ENCODE data around the gene CCT7.

CCT7 gene

DNA sequence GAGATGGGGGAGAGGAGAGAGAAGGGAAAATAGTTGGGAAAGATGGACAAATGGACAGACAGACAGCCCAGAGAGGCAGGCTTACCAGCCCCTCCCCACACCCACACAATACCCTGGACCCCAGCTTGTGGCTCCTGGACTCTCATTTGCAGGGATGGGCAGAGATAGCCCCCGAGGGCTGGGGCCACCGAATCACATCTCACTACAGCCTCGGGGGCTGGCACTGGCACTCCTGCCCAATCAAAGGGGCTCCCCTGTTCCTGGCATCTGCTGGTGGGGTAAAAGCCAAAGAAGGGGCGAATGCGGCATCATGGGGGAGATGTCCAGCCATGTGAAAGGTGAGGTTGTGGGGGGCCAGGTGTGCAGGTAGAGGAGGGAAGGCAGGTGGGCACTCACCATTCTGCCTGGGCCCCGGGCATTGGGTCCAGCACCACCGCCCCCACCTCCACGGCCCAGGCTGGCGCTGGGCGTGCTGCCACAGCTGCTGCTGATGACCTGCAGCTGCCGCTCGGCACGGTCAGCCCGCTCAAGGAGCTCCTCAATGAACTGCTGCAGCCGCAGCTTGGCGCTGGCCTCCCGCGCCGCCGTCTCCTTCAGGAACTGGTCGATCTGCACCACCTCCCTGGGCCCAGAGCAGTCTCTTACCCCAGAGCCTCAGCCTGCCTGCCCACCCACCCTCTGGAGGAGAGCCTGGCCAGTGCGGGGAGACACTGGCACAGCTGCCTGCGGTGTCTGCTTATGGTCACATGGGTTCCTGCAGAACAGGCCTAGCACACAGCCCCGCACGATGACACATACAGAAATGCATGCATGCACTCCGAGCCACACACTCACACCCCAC lies 32.2 kb downstream of the CCT7 start:
- in situ Hi-C loops (cut with MboI; ENCODE audit: low sequenced_read_pairs) = no loop called here

DNA sequence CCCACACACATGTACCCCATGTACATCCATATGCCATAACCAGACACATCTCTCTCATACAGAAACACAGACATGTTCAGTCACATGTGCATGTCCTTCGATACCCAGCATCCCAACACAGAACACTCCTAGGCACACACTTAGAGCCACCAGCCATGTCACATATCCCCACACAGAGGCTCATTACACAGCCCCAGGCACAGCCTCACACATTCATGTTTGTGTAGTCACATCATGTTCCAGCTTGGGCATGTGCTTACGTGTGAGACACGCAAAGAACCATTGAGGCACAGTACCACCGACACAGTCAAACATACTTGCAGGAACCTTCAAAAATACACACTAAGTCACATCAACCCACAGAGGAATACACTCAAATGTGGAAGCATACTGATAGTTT lies 32.9 kb downstream of the CCT7 start:
- in situ Hi-C loops (cut with MboI; ENCODE audit: low sequenced_read_pairs) = no loop called here

DNA sequence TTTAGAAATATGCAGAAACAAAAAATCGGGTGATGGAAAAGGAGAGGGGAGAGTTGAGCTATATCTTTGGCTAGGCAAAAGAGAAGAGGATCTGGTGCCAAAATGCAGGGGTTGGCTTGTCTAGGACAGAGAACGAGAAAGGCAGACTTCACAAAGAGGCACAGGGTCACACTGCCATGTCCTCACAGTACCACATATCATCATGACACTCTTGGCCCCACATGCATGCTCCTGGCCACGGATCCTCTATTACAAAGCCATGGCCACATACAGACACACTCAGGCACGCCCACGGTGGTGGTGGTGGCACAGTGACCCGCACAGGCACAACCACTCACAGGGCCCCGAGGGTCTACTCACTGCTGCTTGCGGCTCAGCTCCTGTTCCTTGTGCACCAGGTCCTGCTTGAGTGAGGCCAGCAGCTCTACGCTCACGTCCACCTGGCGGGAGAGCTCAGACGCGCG lies 34.3 kb downstream of the CCT7 start:
- in situ Hi-C loops (cut with MboI; ENCODE audit: low sequenced_read_pairs) = no loop called here

DNA sequence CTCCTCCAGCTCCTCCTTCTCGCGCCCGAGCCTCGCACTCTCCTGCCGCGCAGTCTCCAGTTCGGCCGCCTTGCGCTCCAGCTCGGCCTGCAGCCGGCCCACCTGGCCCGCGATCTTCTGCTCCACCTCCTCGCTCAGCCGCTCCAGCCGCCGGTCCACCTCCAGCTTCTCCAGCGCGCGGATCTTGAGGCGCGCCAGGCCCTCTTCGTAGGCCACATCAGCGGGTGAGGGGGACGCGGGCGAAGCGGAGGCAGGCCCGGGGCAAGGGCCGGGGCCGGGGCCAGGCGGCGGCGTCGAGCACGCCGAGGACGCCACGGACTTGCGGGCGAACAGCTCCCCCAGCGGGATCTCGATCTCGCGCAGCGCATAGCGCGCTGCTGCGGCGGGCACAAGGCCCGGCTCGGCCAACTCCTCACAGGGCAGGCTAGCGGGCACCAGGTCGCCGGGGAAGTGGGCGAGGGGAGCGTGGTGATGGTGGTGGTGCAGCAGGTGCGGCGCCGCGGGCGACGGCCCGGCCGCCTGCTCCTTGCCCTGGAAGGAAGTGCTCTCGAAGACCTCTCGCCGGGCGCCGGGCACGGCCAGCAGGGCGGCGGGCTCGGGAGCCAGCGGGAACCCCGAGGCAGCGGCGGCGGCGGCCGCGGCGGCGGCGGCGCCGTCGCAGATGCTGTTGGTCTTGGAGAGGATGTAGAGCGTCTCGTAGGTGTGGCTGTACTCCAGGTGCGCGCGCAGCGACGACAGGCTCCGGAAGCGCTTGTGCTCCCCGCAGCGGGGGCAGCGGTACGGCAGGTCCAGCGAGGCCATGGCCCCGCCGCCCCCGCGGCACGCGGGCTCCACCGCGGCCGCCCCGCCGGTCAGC lies 35.0 kb downstream of the CCT7 start:
- in situ Hi-C loops (cut with MboI; ENCODE audit: low sequenced_read_pairs) = no loop called here

DNA sequence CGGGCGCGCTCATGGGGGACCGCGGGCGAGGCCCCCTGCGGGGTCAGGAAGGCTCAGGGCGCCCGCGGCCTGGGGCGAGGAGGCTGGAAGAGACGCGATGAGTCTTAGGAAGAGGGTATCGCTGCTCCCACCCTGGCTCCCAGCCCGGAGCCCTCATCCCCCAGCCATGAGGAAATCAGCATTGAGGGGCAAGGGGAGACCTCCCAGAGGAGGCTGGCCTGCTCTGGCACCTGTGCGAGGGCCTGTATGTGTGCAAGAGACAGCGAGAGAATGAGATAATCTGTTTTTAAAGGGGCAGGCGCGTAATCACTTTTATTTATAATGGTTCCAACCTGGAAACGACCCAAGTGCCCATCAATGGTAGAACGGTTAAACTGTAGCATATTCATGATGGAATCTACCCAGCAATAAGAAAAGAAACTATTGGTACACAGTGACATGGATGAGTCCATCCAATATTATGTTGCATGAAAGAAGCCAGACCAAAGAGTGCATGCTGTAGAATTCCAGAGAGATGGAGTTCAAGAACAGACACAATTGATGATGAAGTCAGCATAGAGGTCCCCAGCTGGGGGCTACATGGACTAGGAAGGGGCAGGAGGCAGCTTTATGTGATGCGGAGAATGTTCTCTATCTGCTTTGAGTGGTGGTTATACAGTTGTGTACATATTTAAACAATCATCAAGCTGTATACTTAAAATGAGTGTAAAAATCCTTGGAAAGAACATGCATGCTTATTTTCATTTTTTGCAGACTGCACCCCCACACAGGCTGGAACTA lies 35.8 kb downstream of the CCT7 start:
- in situ Hi-C loops (cut with MboI; ENCODE audit: low sequenced_read_pairs) = no loop called here

DNA sequence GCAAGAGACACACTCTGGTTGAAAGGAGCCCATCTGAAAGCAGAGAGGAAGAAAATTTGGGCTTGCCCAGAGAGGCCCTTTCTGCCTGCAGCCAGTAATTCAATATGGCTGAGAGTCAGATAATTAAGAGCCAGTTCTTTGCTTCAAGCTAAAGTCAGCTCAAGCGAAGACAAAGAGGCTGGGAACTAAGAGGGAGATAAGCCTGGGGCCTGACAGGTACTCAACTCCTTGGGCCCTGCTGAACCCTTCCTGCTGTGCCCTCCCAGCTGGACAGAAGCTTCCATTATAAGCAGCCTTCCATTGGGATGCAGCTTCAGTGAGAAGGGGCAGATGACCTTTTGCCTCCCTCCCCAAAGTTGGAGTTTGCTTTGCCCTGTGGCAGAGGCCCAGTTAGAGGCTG lies 38.2 kb downstream of the CCT7 start:
- in situ Hi-C loops (cut with MboI; ENCODE audit: low sequenced_read_pairs) = no loop called here

DNA sequence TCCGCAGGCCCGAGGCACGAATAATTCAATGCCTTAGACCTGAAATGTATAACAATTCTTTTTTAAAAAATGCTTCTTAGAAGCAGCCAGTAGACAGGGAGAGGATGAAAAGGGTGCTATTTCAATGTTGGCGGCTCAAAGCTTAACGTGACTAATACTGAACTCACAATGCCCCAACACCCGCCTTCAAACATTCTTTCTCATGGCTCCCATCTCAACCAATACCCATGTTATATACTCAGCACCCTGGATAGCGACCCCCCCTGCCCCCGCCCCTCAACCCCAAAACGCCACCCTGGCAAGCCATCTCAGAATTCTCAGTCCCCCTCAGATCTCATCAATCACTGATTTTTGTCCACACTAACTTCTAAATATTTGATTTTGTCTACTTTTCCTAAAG lies 45.7 kb downstream of the CCT7 start:
- in situ Hi-C loops (cut with MboI; ENCODE audit: low sequenced_read_pairs) = no loop called here

DNA sequence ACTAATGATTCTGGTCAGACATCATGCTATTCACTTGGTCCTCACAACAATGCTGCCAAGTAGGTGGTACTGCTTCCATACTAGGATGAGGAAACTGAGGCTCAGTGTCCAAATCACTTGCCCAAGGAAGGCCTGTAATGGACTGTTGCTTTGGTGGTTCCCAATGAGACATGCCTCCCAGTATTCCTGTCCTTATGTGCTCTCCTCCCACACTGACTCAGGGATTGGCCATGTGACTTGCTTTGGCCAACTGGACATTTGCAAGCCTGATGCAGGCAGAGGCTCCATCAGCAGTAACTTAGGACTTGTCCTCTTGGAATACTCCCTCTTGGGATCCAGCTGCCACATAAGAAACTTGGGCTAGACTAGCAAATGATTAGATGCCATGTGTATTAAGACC lies 47.1 kb downstream of the CCT7 start:
- in situ Hi-C loops (cut with MboI; ENCODE audit: low sequenced_read_pairs) = no loop called here

DNA sequence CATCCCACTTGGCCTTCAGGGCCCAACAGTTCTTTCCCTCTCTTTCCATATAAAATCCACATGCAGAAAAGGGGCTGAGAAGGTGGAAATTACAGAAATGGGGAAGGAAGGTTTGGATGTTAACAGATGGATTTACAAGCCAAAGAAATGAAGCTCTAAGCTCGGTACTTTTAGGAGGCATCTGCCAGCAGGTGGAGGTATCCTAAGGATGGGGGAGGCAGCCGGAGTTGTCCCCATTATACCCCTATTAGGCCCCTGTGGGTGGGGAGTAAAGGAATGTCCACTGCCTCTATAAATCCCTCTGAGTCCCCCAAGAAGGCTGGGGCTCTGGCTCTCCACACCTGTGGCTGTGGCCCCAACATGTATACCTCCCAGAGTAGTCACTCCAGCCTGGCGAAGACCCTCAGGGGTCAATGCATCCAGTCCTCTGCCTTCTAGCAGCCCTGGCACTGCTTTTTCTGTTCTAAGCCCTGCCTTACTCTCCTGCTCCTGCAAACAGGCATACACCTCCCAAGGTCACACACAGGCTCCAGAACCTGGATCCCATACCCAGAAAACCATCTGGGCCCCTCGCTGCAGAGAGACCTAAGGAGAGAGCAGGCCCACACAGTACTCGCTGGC lies 48.9 kb downstream of the CCT7 start:
- in situ Hi-C loops (cut with MboI; ENCODE audit: low sequenced_read_pairs) = no loop called here

DNA sequence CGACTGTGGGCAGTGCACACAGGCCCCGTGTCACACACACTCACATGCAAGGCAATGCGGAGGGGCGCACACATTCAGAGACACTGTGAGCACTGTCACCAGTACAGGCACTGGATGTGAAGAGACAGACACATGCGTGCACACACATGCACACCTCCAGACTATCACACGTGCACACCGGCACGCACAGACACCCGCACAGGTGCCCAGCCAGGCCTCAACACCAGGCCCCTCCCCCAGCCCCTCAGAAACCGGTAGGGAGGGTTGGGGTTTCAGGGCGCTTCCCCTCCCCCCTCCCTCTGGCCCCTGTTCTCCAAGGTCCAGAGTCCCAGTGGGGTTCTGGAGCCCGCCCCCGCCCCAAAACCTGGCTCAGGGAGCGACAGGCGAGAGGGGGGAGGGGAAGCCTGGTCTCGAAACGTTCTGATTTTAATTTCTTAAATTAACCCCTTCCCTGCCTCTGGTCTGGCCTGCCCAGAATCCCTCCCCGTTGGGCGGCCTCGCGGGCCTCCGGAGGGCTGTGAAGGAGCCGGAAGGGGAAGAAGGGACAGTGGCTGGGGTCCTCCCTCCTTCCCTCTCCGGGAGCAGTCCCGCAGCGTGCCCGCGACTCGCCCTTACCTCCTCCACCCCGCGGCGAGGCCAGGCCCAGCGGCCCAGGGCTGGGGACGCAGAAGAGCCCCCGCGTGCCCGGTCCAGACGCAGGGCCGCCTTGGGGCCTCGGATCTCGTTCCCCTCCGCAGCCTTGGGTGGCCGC lies 49.6 kb downstream of the CCT7 start:
- in situ Hi-C loops (cut with MboI; ENCODE audit: low sequenced_read_pairs) = no loop called here

DNA sequence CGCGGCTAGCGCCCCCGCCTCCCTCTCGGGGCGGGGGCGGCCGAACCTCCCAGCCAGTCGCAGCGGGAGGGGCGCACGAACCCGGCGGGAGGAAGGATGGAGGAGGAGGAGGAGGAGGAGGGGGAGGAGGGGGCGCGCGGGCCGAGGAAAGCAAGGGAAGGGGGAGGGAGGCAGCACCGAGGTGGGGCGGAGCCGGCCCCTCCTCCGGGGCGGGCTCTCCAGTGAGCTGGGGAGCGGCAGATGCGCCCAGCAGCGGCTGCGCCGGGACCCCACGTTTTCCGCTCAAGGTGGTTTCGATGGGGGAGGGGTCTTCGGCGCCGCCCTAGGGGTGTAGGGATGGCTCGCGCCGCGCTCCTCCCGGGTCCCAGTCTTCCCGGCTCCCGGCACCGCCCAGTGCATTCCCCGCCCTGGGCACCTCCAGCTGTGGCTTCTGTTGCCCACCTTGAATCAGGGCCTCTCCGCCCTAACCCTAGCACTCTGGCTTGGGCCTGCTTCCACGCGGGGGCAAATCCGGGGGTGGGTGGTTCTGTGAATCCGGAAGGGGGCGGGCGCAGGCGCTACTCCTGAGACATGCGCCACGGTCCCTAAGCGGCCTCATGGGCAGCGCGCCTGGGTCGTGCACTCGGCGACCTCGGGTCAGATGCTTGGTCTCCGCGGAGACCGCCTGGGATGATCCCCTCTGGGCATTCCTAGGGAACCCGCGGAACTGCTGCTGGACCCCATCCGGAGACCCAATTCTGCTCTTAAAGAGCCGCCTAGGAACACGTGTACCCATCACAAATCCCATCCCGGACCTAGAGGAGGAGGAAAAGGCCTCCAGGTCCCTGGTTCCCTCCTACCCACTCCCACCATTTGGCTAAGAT lies 50.4 kb downstream of the CCT7 start, which contains the start of gene FBXO41:
FBXO41 (minus strand) TSS at position 183 of the 863 bp plus-strand sequence. CDS start 14,848 bp downstream, outside the sequence.
- in situ Hi-C loops (cut with MboI; ENCODE audit: low sequenced_read_pairs) = no loop called here

DNA sequence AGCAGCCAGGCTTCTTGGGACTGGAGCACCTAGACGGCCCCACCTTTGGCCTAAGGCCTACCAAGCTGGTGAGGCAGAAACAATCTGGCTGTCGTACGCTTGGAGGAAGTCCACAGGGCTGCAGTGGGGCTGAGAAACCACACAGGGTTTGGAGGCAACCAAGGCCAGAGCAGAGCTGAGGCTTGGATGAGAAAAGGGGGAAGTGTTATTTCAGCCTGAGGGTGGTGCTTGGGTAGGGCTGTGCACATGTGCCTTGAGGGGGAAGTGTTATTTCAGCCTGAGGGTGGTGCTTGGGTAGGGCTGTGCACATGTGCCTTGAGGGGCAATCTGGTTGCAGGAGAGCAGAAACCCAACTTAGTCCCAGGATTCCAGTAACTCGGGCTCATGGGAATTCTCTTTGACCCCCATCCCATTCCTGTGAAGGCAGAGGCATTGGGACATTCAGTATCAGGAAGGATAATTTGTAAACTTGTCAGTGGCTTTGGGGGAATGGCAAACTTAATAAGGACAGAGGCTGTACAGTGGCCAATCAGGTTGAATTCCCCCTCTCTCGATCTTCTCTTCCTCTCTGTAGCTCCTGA lies 51.1 kb downstream of the CCT7 start:
- in situ Hi-C loops (cut with MboI; ENCODE audit: low sequenced_read_pairs) = no loop called here

DNA sequence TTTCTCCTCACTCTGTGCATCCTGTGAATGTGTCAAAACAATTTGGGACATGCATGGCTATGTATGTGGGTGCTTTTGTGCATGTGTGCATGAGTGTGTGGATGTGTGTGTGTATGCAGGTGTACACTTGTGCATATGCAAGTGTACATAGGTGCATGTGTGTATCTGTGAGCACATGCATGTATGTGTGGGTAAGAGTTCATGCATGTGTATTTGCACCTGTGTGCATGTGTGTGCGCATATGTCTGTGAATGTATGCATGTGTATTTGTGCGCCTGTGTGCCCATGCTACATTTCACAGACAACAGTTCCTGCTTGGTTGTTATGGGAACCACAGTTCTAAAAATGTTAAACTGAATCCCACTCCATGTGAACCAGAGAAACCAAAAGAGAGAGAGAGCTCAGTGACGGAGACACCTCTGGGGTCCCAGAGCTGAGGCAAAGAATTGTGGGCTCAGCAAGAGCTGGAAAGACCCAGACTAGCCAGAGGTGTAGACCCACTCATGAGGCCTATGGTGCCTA lies 52.1 kb downstream of the CCT7 start:
- in situ Hi-C loops (cut with MboI; ENCODE audit: low sequenced_read_pairs) = no loop called here

DNA sequence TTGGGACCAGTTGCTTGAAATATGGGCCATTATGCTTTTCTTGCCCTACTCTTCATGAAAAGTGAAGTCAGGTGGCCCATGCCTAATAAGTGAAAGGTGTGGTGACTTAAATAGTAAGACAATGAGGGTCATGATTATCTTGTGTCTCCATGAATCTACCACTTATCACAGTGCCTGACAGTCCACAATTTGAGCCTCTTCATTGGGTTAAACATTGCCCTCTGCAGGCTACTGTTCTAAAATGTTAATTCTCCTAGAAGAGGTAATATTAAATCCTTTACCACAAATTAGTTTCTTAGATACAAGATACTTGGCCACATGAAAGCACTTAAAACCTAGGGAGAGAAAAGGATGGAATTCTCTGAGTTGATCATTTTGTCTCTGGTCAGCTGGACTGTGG lies 55.2 kb downstream of the CCT7 start:
- in situ Hi-C loops (cut with MboI; ENCODE audit: low sequenced_read_pairs) = no loop called here

DNA sequence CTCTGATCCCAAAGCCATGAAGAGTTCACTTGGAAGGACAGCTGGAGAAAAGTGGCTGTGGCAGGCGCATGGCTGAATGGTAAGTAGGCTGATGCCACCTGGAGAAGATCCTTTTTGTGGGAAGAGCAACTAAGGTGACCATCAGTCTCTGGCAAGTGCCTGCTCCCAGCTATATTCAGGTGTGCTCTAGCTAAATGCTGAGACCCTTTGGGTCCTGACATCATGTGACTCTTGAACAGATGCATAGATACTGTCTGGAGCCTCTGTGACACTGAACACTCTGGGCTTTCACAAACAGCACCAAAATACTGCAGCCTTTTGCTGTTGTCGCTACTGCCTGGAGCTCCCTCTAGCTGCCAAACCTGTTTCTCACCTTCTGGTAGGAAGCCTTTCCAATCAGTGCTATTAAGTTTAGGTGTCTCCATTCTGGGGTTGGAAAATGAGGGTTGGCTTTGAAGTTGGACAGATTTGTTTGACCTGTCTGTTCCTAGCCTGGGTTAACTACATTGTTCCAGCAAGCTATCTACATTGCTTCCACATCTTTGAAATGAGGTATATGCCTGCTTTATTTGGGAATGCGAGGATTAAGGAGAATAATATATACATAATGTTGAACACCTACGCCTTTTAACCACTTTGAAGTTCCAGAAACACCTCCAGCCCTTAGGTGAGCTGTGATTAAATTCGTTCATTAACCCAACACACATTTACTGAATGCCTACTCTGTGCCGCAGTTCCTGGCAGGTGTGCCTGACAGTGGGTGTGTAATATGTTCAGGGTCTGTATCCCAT lies 56.1 kb downstream of the CCT7 start:
- in situ Hi-C loops (cut with MboI; ENCODE audit: low sequenced_read_pairs) = no loop called here

DNA sequence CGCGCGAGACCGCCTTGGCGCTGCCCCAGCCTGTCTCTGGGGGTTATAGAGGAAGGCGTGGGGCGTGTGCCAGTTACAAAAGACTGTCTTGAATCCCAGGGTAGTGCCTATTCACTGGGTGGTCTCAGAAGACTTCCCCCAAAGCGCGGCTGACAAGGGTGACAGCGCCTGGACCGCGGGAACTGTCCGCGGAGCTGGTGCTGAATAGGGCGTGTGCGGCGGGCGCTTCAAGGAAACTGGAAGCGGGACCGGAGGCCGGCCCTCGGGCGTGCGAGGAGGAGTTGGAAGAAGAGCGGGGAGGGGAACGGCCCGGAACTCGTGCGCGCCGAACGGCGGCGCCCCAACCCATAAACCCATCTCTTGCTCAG lies 57.0 kb downstream of the CCT7 start:
- in situ Hi-C loops (cut with MboI; ENCODE audit: low sequenced_read_pairs) = no loop called here

DNA sequence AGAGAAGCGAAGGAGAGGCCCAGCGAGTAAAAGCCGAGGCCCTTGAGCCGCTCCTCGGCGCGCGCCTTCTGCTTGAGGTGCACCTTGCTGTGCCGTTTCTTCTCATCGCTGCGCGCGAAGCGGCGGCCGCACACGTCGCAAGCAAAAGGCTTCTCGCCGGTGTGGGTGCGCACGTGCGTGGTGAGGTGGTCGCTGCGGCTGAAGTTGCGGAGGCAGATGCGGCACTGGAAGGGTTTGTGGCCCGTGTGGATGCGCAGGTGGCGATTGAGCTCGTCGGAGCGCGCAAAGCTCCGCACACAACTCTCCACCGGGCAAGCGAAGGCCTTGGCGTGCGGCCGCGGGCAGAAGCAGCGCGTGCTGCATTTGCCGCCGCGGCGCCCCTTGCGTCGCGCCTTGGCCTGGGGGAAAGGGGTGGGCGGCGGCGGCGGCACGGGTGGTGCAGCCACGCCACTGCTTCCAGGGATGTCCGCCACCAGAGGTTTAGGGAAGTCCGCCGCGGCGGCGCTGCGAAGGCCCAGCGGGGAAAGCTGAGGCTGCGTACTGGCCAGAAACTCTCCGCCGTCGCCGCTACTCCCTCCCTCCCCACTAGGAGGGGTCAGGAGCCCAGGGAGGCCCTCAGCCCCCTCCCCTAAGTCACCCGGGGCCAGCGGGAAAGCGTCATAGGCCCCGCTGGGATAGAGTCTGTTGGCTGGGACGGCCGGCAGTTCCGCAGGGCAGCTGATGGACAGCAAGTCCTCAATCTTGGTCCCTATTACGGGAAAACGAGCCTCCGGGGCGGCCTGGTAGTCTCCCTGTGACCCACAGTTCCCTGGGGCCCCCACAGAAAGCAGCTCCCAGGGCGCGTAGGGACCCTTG lies 57.6 kb downstream of the CCT7 start:
- in situ Hi-C loops (cut with MboI; ENCODE audit: low sequenced_read_pairs) = no loop called here
